Lower leg skin (tissue), 4 donors: ENCODE measurements around the gene FAAP24. TPM values are rescaled to one million over a fixed set of nuclear protein-coding genes. Genes with fewer than 3 reads are reported as not detected.

Experiments
- DNase-seq, 2 donors: peaks; one replicate each; pipeline ENCODE4 v3.0.0-alpha.2; 2019; ENCODE audit warnings: low spot score in 2 of 2
- H3K4me3 ChIP-seq: fragments of 200-600 bp; sonication (generic); 2 replicates; pipeline ENCODE4 v1.5.1; 2017; ENCODE audit warnings: mild to moderate bottlenecking, low read depth; ENCODE audit not compliant: poor library complexity, severe bottlenecking
- CTCF ChIP-seq, 3 donors: fragments of 450-650 bp; IDR thresholded peaks; one replicate each; pipeline ENCODE4 v1.5.1; 2016; ENCODE audit warnings: antibody characterized with exemption in 3 of 3, mild to moderate bottlenecking in 3 of 3, moderate library complexity in 2 of 3
- POLR2A ChIP-seq, 2 donors: fragments of 450-650 bp; IDR thresholded peaks; one replicate each; pipeline ENCODE4 v1.6.1; 2016 to 2017; ENCODE audit warnings: antibody characterized with exemption in 2 of 2, mild to moderate bottlenecking in 1 of 2, moderate library complexity in 1 of 2
- WGBS, 2 donors: methylation state at CpG; one replicate each; pipeline ENCODE4 v1.1.5; 2018; 5-methylcytosine and 5-hydroxymethylcytosine counted together
- intact Hi-C: fragments of 100-400 bp; cut with DNase I; formaldehyde crosslinking; loops from one replicate; pipeline ENCODE4 v1.15.0; 2023; ENCODE audit warnings: low total_unique reads
- total RNA-seq, 4 donors: library from RNA; depleted of rRNA; stranded (reverse); fragments of >200 nt; gene quantifications; one replicate each; pipeline ENCODE4 v1.1.0, GENCODE V29; 2016

The FAAP24 gene
- total RNA-seq: 1 to 10 TPM in 3 of 4 donors, under 1 TPM in 1; 0.63 to 2.5 (median 1.4) TPM

DNA sequence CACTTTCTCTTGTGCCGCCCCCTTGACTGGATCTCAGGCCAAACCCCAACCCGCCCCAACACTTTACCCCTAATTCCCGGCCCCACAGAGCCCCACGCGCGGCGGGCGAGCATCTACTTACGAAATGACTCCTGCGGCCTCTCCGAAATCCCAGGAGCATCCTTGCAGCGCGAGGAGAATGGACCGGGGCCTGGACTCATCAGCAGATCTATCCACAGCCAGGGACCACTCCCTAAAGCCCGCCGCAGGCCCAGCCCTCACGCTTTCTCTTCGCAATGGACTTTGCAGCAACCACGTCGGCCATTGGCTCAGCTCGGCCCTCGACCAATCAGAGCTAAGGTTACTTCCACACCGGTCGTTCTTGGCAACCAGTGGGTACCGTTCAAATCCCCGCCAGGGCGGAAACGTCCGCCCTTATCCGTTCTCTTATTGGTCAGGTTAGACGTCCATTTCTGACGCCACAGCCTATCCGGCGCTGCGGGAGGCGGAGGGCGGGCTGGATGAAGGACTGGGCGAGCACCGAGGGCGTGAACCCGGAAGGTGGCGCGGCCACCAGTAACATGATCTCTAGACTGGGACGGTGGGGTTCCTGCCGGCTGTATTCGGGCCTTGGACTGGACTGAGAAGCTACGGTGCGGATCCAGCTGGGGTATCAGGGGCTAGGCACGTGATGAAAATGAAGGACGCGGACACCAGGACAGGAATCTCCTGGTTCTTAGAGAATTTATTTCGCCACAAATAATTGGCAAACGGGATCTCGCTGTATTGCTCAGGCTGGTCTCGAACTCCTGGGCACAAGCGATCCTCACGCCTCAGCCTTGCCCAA is at the start of gene FAAP24, which contains the start of gene CEP89:
Gene FAAP24 (plus strand): TSS at position 528 of the 826 bp plus-strand sequence. CDS start 955 bp downstream, outside the sequence.
Gene CEP89 (minus strand): TSS at position 244 of the 826 bp plus-strand sequence. CDS start 84 bp downstream, at position 160.
- WGBS, 2 donors: 1% methylated on average over 44 to 57 of the region's 57 CpGs
- DNase-seq: peak; percentile 99 to 100
- H3K4me3 ChIP-seq: peak within 1 kb of the TSS; percentile 55
- intact Hi-C loops: no loop called here
- TF ChIP-seq CTCF (IDR thresholded peaks at IDR 0.05): no peak
- no peak for TF ChIP-seq POLR2A (IDR thresholded peaks at IDR 0.05)

DNA sequence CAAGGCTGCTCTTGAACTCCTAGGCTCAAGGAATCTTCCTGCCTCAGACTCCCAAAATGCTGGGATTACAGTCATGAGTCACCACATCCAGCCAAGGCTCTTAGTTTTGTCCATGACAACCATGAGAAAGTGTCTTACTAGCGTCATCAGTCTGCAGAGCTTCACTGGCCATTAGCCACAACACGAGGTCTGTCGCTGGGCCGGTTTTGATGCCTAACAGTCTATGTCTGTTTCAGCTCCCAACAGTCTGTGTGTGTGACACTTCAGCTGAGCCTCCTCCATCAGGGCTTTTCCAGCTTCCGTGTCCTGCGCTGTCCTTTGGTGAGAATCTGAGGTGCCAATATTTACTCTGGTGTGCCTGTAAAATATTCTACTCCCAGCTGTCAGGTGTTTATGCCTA is 47.8 kb upstream of the FAAP24 start:
- no peak for DNase-seq
- TF ChIP-seq CTCF (IDR thresholded peaks at IDR 0.05) (no peak), POLR2A (IDR thresholded peaks at IDR 0.05) (no peak)
- no peak overlapping the region for H3K4me3 ChIP-seq
- intact Hi-C loops: no loop called here
- 93 to 96% methylated on average over 6 of the region's 6 CpGs for WGBS, 2 donors

GRCh38 chr19:32928806-32929205 is 43.2 kb upstream of the FAAP24 start:
- 96 to 97% methylated on average over 2 of the region's 2 CpGs for WGBS, 2 donors
- intact Hi-C loops: no loop called here
- H3K4me3 ChIP-seq: no peak overlapping the region
- TF ChIP-seq CTCF (IDR thresholded peaks at IDR 0.05) (no peak), POLR2A (IDR thresholded peaks at IDR 0.05) (no peak)
- DNase-seq: no peak

DNA sequence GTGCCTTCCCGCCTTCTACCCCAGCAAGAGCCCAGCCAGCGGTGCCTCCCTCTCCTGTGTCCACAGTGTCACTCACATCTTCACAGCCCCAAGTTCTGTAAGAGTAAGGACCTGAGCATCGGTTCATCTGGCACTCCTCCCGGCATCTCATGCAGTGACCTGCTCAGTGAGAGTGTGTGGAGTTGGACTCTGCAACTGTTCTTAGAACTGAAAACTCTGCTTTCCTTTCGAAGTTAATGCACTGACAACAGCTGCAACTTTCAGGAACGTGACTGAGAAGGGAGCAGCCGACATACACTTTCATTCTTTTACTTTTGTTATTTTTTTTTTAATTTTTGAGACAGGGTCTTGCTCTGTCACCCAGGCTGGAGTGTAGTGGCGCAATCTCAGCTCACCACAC is 41.5 kb upstream of the FAAP24 start:
- 96% methylated on average over 8 of the region's 8 CpGs for WGBS, 2 donors
- no peak for DNase-seq
- TF ChIP-seq CTCF (IDR thresholded peaks at IDR 0.05) (no peak), POLR2A (IDR thresholded peaks at IDR 0.05) (no peak)
- intact Hi-C loops: no loop called here
- no peak overlapping the region for H3K4me3 ChIP-seq

- 95 to 97% methylated on average over 3 of the region's 3 CpGs for WGBS, 2 donors
- intact Hi-C loops: no loop called here
- no peak for TF ChIP-seq POLR2A (IDR thresholded peaks at IDR 0.05)
- TF ChIP-seq CTCF (IDR thresholded peaks at IDR 0.05): no peak
- H3K4me3 ChIP-seq: no peak overlapping the region
- DNase-seq: no peak
These were observed 38.5 kb upstream of the FAAP24 start for GRCh38 chr19:32933571-32933970.
